BLaER1 treated with 17β-estradiol and CSF1 and Interleukin-3, amounts not matched to agents 10 nM and 100 nM (cell line): Measurements from ENCODE around the gene DGKD.

ENCODE experiments used
- H3K27ac ChIP-seq, 11 experiments: shearing (Covaris generic); formaldehyde crosslinking; 2 replicates each; pipeline ENCODE4 v1.8.1; 2022
- H3K27me3 ChIP-seq, 11 experiments: shearing (Covaris generic); formaldehyde crosslinking; 2 replicates each; pipeline ENCODE4 v1.8.1; 2022
- H3K36me3 ChIP-seq, 11 experiments: shearing (Covaris generic); formaldehyde crosslinking; 2 replicates each; pipeline ENCODE4 v1.8.1; 2022
- H3K4me1 ChIP-seq, 10 experiments: shearing (Covaris generic); formaldehyde crosslinking; 2 replicates each; pipeline ENCODE4 v1.8.1; 2022
- H3K4me2 ChIP-seq, 11 experiments: shearing (Covaris generic); formaldehyde crosslinking; 2 replicates each; pipeline ENCODE4 v1.8.1; 2022
- H3K4me3 ChIP-seq, 10 experiments: shearing (Covaris generic); formaldehyde crosslinking; 2 replicates each; pipeline ENCODE4 v1.8.1; 2022
- H3K9ac ChIP-seq, 11 experiments: shearing (Covaris generic); formaldehyde crosslinking; 2 replicates each; pipeline ENCODE4 v1.8.1; 2022
- H3K9me3 ChIP-seq, 11 experiments: shearing (Covaris generic); formaldehyde crosslinking; replicated peaks in 1 of 11; 2 replicates each; pipeline ENCODE4 v1.8.1; 2022
- H4K20me1 ChIP-seq, 11 experiments: shearing (Covaris generic); formaldehyde crosslinking; 2 replicates each; pipeline ENCODE4 v1.8.1; 2022
- Cebpa-rat ChIP-seq, 11 experiments: shearing (Covaris generic); IDR thresholded peaks; 2 replicates each; pipeline ENCODE4 v1.8.1; 2022

DGKD gene

DNA sequence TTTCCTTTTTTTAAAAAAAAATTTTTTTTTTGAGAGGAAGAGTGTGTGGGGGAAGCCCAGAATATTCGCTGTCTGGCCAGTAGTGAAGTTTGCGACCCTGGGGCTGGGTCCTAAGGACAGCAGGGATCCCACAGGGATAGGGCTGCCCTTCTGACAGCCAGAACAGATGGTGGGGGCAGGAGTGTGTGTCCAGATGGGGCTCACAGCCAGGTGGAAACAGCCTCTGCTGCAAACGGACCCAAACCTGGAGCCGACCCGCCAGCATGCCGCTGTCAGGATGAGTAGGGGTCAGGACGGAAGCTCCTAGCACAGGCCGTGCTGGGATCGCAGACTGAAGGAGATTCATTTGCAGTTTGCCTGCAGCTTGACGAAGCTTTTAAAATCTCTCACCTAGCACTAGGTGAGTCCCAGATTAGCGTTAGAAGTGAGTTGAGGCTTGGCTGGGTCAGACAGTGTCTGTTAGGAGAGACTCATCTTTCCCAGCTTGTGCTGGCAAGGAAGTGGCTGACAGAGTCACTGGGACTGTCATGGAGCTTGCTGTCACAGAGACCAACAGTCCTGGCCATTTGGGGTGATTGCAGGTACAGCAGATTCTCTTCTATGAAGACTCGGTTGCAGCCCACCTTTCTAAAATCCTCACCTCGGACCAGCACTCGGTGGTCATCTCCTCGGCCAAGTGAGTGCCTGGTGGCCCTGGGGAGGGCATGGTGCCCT is 93.4 kb downstream of the DGKD start:
- Histone ChIP-seq H3K9ac (no peak overlapping the region), H3K9me3 (no peaks in the 10 kb centered on the region), H3K4me1 (no peaks in the 10 kb centered on the region), H3K4me3 (no peak overlapping the region), H3K27me3 (no peaks in the 10 kb centered on the region), H3K27ac (no peak overlapping the region), H3K36me3 (peaks cover 97 to 100% (median 100%) of the 10 kb centered on the region in 11 experiments), H3K4me2 (no peak overlapping the region), H4K20me1 (peaks cover 0 to 100% (median 99%) of the 10 kb centered on the region in 11 experiments; a peak in 20 of 22 replicates)
- TF ChIP-seq Cebpa-rat (IDR thresholded peaks at IDR 0.05), result no peak

DNA sequence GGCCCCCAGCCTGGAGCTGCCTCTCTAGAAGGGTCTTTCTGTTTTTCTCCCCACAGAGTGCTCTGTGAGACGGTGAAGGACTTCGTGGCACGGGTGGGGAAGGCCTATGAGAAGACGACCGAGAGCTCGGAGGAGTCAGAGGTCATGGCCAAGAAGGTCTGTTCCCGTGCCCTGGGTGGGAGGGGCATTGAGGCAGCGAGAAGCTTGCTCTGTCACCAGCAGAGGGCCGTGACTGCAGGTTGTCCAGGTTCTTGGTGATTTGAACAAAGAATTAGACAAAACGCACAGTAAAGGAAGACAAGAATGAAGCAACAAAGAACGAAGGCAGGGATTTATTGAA is 93.9 kb downstream of the DGKD start:
- peaks cover 97 to 100% (median 100%) of the 10 kb centered on the region in 11 experiments for H3K36me3 ChIP-seq
- no peaks in the 10 kb centered on the region for H3K9me3 ChIP-seq
- H3K4me1 ChIP-seq, result no peaks in the 10 kb centered on the region
- H3K9ac ChIP-seq, result no peak overlapping the region
- TF ChIP-seq Cebpa-rat (IDR thresholded peaks at IDR 0.05), result no peak
- H3K27ac ChIP-seq, result no peak overlapping the region
- H3K4me2 ChIP-seq, result no peak overlapping the region
- H3K27me3 ChIP-seq, result no peaks in the 10 kb centered on the region
- no peak overlapping the region for H3K4me3 ChIP-seq
- H4K20me1 ChIP-seq, result peaks cover 0 to 100% (median 99%) of the 10 kb centered on the region in 11 experiments; a peak in 20 of 22 replicates

DNA sequence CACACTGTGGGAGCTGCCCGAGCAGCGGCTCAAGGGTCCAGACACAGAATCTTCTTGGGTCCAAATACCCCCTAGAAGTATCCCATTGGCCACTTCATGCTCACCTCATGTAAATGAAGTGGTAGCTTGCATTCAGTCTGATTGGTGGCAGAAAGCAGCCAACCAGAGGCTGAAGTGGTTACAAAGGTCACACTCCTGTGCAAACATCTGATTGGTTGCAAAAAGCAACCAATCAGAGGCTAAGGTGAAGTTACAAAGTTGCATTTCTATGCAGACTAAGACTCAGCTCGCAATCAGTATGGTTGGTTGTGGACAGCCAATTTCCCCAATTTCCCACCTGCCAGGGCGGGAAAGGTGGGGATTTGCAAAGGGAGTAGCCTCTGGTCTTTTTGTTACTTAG is 94.3 kb downstream of the DGKD start:
- no peaks in the 10 kb centered on the region for H3K9me3 ChIP-seq
- H3K36me3 ChIP-seq, result peaks cover 99 to 100% (median 100%) of the 10 kb centered on the region in 11 experiments
- no peak for TF ChIP-seq Cebpa-rat (IDR thresholded peaks at IDR 0.05)
- H3K27ac ChIP-seq, result no peak overlapping the region
- H3K27me3 ChIP-seq, result no peaks in the 10 kb centered on the region
- peaks cover 0 to 100% (median 99%) of the 10 kb centered on the region in 11 experiments; a peak in 19 of 22 replicates for H4K20me1 ChIP-seq
- H3K4me3 ChIP-seq, result no peak overlapping the region
- H3K4me2 ChIP-seq, result no peak overlapping the region
- no peaks in the 10 kb centered on the region for H3K4me1 ChIP-seq
- no peak overlapping the region for H3K9ac ChIP-seq

DNA sequence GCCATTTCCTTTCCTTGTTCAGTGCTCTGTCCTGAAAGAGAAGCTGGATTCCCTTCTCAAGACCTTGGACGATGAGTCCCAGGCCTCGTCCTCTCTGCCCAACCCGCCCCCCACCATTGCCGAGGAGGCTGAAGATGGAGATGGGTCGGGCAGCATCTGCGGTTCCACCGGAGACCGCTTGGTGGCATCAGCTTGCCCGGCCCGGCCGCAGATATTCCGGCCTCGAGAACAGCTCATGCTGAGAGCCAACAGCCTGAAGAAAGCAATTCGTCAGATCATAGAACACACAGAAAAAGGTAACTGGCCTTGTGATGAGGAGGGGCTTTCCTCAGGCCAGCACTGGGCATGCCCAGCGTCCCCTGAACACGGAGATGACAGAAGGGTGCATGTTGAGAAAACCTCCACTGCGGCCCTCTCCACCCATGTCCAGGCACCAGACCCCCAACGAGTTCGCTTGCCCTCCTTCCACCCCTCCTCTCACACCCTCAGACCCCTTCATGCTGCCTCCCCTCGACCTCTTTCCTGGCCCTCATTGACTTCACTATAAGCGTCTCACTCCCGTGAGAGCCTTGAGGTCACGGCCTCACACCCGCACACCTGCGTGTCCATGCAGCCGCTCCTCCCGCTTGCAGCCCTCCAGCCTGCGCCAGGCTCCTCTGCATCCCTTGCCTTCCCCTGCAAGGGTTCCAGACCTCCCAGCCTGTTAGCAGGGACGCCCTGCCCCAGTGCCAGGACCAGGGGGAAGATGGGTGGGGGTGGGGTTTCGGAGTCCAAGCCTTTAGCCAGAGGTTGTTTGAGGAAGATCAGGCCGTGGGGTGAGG is 95.0 kb downstream of the DGKD start:
- H3K4me2 ChIP-seq, result no peak overlapping the region
- TF ChIP-seq Cebpa-rat (IDR thresholded peaks at IDR 0.05), result no peak
- no peak overlapping the region for H3K4me3 ChIP-seq
- H3K9ac ChIP-seq, result no peak overlapping the region
- H4K20me1 ChIP-seq, result peaks cover 0 to 100% (median 99%) of the 10 kb centered on the region in 11 experiments; a peak in 19 of 22 replicates
- no peaks in the 10 kb centered on the region for H3K27me3 ChIP-seq
- H3K27ac ChIP-seq, result no peak overlapping the region
- peaks cover 0 to 4% (median 0%) of the 10 kb centered on the region in 10 experiments; a peak in 1 of 20 replicates for H3K4me1 ChIP-seq
- no peaks in the 10 kb centered on the region for H3K9me3 ChIP-seq
- H3K36me3 ChIP-seq, result peaks cover 100% of the 10 kb centered on the region in 11 experiments

DNA sequence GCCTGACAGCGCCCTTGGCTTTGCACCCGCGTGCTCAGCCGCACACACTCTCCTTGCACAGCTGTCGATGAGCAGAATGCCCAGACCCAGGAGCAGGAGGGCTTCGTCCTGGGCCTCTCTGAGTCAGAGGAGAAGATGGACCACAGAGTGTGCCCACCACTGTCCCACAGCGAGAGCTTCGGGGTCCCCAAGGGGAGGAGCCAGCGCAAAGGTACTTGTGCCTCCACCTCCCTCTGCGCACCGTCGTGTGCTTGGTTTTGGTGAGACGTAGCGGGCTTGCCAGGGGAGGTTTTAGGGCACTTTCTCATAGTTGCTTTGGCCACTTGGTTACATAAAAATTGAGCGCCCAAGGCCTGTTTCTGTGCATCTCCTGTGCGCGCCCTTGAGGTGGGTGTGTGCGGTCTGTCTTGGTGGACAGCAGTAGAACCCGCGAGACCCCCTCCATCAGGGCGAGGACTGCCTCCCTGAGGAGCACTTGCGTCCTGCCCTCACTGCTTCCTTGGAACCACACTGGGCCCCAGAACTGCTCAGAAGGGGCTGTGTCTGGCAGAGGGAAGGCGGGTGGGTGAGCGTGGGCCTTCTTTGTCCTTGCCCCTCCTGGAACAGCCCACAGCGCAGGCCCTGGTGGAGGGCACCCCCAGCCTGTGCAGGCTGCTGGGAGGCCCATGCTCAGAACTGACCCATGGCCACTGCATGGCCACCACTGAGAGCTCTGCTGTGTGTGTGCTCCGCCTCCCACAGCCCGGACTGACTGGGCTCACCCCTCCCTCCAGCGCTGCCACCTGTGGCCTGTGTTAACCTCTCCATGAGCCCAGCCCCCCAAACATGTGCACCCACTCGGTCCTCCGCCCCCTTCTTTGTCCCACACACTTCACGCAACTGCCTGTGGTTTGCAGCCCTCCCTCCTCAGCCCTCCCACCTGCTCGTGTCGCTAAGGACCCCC is 95.9 kb downstream of the DGKD start:
- Histone ChIP-seq H3K9me3 (no peaks in the 10 kb centered on the region), H3K27ac (peak overlapping the region in 1 of 11 experiments; percentile 2; a peak in 1 of 22 replicates), H3K4me2 (no peak overlapping the region), H3K9ac (0 out of 22 replicates have a peak overlapping the region, but pooled peaks of 1 of the 11 experiments have one; percentile 18), H3K36me3 (peaks cover 100% of the 10 kb centered on the region in 11 experiments), H3K4me3 (no peak overlapping the region), H3K4me1 (peaks cover 0 to 11% (median 0%) of the 10 kb centered on the region in 10 experiments; a peak in 3 of 20 replicates), H3K27me3 (no peaks in the 10 kb centered on the region), H4K20me1 (peaks cover 0 to 100% (median 98%) of the 10 kb centered on the region in 11 experiments; a peak in 18 of 22 replicates)
- TF ChIP-seq Cebpa-rat (IDR thresholded peaks at IDR 0.05), result no peak

DNA sequence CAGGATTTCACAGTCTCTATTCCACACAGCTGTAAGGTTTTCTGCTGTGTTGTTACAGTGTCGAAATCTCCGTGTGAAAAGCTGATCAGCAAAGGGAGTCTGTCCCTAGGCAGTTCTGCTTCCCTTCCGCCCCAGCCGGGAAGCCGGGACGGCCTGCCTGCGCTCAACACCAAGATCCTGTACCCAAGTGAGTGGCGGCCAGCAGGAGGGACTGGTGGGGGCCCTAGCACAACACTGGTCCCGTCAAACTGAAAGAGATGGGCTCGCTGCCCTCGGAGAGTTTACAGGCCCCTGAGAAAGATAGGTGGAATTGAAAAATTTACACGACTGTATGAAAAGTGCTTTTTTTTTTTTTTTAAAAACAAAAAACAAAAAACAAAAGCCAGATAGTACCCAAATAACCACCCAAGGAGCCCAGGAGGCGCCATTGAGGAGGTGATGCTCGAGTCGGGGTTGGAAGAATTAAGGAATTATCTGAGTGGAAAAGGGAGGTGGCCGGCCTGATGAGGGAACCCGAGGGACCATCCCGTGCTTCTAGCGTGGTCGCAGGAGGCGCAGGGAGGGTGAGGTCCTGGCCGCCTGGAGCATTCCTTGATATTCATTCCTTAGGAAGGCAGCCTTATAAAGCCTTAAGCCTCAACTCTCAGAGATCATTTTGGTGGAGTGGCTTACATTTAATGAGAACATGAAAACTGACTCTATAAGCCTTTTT is 96.7 kb downstream of the DGKD start:
- peaks cover 0 to 11% (median 0%) of the 10 kb centered on the region in 10 experiments; a peak in 3 of 20 replicates for H3K4me1 ChIP-seq
- no peak overlapping the region for H3K4me3 ChIP-seq
- H3K27me3 ChIP-seq, result no peaks in the 10 kb centered on the region
- H3K4me2 ChIP-seq, result no peak overlapping the region
- no peak for TF ChIP-seq Cebpa-rat (IDR thresholded peaks at IDR 0.05)
- peaks cover 100% of the 10 kb centered on the region in 11 experiments for H3K36me3 ChIP-seq
- no peaks in the 10 kb centered on the region for H3K9me3 ChIP-seq
- H3K27ac ChIP-seq, result peak overlapping the region in 1 of 11 experiments; percentile 2; a peak in 1 of 22 replicates
- peaks cover 0 to 100% (median 98%) of the 10 kb centered on the region in 11 experiments; a peak in 18 of 22 replicates for H4K20me1 ChIP-seq
- H3K9ac ChIP-seq, result 0 out of 22 replicates have a peak overlapping the region, but pooled peaks of 1 of the 11 experiments have one; percentile 18

DNA sequence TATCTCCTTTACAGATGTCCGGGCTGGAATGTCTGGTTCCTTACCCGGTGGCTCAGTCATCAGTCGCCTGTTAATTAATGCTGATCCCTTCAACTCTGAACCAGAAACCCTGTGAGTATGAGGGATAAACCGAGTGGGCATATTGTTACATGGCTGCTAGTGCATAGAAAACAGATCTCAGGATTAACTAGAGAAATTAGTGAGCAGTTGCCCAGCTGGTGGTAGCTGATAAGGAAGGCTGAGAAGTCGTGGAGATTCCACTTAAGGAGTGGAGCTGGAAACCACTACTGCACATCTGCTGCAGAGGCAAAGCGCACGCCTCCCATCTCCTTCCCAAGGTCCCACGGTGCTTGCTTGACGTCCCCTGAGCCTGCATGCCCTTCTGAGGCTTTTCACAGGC is 97.7 kb downstream of the DGKD start:
- TF ChIP-seq Cebpa-rat (IDR thresholded peaks at IDR 0.05), result no peak
- Histone ChIP-seq H3K4me2 (no peak overlapping the region), H4K20me1 (peaks cover 0 to 100% (median 97%) of the 10 kb centered on the region in 11 experiments; a peak in 18 of 22 replicates), H3K9me3 (no peaks in the 10 kb centered on the region), H3K4me1 (peaks cover 0 to 11% (median 0%) of the 10 kb centered on the region in 10 experiments; a peak in 3 of 20 replicates), H3K36me3 (peaks cover 100% of the 10 kb centered on the region in 11 experiments), H3K27me3 (no peaks in the 10 kb centered on the region), H3K9ac (no peak overlapping the region), H3K4me3 (no peak overlapping the region), H3K27ac (no peak overlapping the region)
